Measurements from ENCODE around the gene CCDC201.

The CCDC201 gene

DNA sequence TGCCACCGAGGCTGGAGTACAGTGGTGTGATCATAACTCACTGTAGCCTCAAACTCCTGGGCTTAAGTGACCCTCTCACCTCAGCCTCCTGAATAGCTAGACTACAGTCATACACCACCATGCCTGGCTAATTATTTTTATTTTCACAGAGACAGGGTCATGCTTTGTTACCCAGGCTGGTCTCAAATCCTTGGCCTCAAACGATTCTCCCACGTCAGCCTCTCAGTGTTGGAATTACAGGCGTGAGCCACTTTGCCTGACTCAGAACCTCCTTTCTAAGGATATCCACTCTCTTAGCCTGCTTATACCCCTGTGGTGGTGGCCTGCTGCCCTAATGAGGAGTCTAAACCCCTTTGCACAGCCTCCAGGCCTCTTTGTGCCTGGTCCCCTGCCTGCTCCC, 11.3 kb upstream of the CCDC201 start:
- Histone ChIP-seq H3K4me3 (ENCODE audit: low read length) (no peak overlapping the region), H3K27me3 (ENCODE audit: insufficient read depth, low read length) (peaks cover 34% of the 10 kb centered on the region), H3K36me3 (ENCODE audit: insufficient read depth, low read depth, low read length) (no peaks in the 10 kb centered on the region), H3K4me1 (ENCODE audit: insufficient read depth, low read length) (no peaks in the 10 kb centered on the region; the same call in none of the 2 replicates), H3K9ac (ENCODE audit: low read depth, low read length) (no peak overlapping the region), H3K9me3 (ENCODE audit: insufficient read depth, low read depth, low read length) (peaks cover 3% of the 10 kb centered on the region; the same call in 1 of the 2 replicates), H3K27ac (ENCODE audit: low read length) (no peak overlapping the region)

DNA sequence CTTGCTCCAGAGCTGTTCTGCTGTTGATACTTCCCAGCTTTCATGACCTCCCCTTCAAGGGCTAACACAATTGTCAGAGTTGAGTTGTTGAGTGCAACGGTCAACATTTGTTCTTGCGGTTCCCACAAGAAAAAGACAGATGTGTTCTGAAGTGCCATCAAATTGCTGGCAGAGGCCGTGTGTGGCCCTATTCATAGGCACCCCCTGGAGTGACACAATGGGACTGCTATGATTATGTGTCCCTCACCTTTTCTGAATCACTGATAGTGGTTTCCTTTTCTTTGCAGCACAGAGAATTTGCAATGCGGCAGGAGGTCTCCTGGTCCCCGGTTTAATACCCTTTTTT, 9.6 kb upstream of the CCDC201 start:
- Histone ChIP-seq H3K9me3 (ENCODE audit: insufficient read depth, low read depth, low read length) (peaks cover 20% of the 10 kb centered on the region), H3K4me1 (ENCODE audit: insufficient read depth, low read length) (no peaks in the 10 kb centered on the region; the same call in 1 of the 2 replicates), H3K4me3 (ENCODE audit: low read length) (no peak overlapping the region), H3K36me3 (ENCODE audit: insufficient read depth, low read depth, low read length) (no peaks in the 10 kb centered on the region), H3K9ac (ENCODE audit: low read depth, low read length) (no peak overlapping the region), H3K27me3 (ENCODE audit: insufficient read depth, low read length) (peaks cover 17% of the 10 kb centered on the region), H3K27ac (ENCODE audit: low read length) (no peak overlapping the region)

DNA sequence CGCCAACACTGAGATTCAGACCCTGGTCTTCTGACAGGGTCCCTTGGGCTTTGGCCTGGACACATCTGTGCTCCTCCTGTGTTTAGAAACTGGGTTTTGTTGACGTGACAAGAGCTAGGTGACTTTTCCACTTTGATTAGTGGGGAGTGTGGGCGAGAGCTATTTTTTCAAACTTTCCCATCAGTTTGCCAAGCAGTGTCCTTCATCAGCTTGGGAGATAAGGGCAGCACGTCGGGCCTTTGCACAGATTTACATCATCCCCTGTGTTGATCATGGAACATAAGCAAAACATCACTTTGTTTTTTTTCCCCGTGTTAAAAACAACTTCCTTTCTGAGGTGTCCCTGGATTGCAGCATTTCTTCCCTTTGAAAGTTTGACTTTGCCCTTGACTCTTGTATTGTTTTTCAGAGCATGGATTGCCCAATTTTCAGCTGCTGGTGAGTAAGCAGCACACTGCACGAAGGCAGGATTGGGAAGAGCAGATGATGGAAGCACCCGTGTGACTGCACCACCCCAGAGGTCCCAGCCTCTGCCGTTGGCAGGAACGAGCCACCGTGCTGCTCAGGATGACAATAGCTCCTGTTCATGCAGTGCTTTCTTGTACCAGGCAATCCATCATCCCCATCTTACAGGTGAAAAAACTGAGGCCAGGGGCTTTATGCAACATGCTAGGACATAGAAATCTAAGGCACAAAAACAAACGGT, 9.0 kb upstream of the CCDC201 start:
- H3K27ac ChIP-seq (ENCODE audit: low read length), result no peak overlapping the region
- peaks cover 11% of the 10 kb centered on the region for H3K27me3 ChIP-seq (ENCODE audit: insufficient read depth, low read length)
- H3K4me3 ChIP-seq (ENCODE audit: low read length), result no peak overlapping the region
- no peaks in the 10 kb centered on the region; the same call in 1 of the 2 replicates for H3K4me1 ChIP-seq (ENCODE audit: insufficient read depth, low read length)
- H3K9me3 ChIP-seq (ENCODE audit: insufficient read depth, low read depth, low read length), result peaks cover 25% of the 10 kb centered on the region
- no peaks in the 10 kb centered on the region for H3K36me3 ChIP-seq (ENCODE audit: insufficient read depth, low read depth, low read length)
- H3K9ac ChIP-seq (ENCODE audit: low read depth, low read length), result no peak overlapping the region

DNA sequence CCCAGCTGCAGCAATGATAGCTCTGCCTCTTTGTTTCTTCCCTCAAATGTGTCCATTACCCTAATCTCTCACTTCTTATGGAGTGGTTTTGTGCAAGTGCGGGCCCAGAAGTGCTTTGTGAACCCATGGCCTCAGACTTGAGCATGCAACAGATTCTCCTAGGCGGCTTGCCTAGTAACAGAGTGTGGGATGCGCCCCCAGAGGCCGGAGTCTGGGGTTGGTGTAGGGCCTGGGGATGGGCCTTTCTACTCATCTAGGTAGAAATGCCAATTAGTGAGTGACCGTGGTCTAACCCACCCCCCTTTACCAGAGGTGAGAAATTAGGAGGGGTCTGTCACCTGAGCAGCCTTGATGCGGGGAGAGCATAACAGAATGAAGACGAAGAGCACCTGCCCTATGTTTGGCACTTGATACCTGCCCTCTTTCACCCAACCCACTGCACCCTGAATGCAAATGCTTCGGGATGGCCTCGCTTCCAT, 8.4 kb upstream of the CCDC201 start:
- H3K27me3 ChIP-seq (ENCODE audit: insufficient read depth, low read length), result peaks cover 6% of the 10 kb centered on the region
- no peaks in the 10 kb centered on the region; the same call in 1 of the 2 replicates for H3K4me1 ChIP-seq (ENCODE audit: insufficient read depth, low read length)
- peaks cover 26% of the 10 kb centered on the region for H3K9me3 ChIP-seq (ENCODE audit: insufficient read depth, low read depth, low read length)
- H3K9ac ChIP-seq (ENCODE audit: low read depth, low read length), result no peak overlapping the region
- H3K27ac ChIP-seq (ENCODE audit: low read length), result no peak overlapping the region
- no peak overlapping the region for H3K4me3 ChIP-seq (ENCODE audit: low read length)
- H3K36me3 ChIP-seq (ENCODE audit: insufficient read depth, low read depth, low read length), result no peaks in the 10 kb centered on the region

DNA sequence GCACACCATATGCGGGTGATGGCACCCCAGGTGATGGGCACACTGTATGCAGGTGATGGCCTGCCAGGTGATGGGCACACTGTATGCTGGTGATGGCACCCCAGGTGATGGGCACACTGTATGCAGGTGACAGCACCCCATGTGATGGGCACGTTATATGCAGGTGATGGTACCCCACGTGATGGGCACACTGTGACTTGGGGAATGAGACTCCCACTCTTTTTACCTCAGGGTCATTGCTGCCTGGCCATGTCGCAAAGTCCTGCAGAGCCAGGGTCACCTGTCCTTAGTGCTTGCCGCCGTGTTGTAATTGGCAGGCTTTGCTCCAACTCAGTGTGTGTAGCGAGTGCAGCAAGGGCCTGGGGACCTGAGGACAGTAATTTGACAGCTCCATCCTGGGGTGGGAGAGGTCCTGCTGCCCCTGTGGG, 7.6 kb upstream of the CCDC201 start:
- no peaks in the 10 kb centered on the region; the same call in 1 of the 2 replicates for H3K4me1 ChIP-seq (ENCODE audit: insufficient read depth, low read length)
- no peak overlapping the region for H3K4me3 ChIP-seq (ENCODE audit: low read length)
- H3K27ac ChIP-seq (ENCODE audit: low read length), result no peak overlapping the region
- no peaks in the 10 kb centered on the region for H3K36me3 ChIP-seq (ENCODE audit: insufficient read depth, low read depth, low read length)
- H3K27me3 ChIP-seq (ENCODE audit: insufficient read depth, low read length), result peaks cover 4% of the 10 kb centered on the region; the same call in 1 of the 2 replicates
- H3K9me3 ChIP-seq (ENCODE audit: insufficient read depth, low read depth, low read length), result peaks cover 26% of the 10 kb centered on the region
- H3K9ac ChIP-seq (ENCODE audit: low read depth, low read length), result no peak overlapping the region

DNA sequence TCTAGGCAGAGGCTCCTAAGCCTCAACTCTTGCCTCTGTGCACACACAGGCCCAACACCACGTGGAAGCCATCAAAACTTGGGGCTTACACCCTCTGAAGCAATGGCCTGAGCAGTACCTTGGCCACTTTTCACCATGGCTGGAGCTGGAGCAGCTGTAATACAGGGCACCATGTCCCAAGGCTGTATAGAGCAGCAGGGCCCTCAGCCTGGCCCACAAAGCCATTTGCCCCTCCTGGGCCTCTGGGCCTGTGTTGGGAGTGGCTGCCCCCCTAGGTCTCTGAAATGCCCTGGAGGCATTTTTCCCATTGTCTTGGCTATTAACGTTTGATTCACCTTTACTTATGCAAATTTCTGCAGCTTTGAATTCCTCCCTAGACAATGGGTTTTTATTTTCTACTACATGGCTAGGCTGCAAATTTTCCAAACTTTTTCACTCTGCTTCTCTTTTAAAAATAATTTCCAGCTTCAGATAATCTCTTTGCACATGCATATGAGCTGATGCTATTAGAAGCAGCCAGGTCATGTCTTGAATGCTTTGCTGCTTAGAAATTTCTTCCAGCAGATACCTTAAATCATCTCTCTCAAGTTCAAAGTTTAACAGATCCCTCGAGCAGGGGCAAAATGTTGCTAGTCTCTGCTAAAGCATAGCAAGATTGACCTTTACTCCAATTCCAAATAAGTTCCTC, 5.7 kb upstream of the CCDC201 start:
- Histone ChIP-seq H3K27me3 (ENCODE audit: insufficient read depth, low read length) (no peaks in the 10 kb centered on the region), H3K36me3 (ENCODE audit: insufficient read depth, low read depth, low read length) (no peaks in the 10 kb centered on the region), H3K9me3 (ENCODE audit: insufficient read depth, low read depth, low read length) (peaks cover 26% of the 10 kb centered on the region), H3K4me3 (ENCODE audit: low read length) (no peak overlapping the region), H3K4me1 (ENCODE audit: insufficient read depth, low read length) (no peaks in the 10 kb centered on the region; the same call in 1 of the 2 replicates), H3K27ac (ENCODE audit: low read length) (no peak overlapping the region), H3K9ac (ENCODE audit: low read depth, low read length) (no peak overlapping the region)

DNA sequence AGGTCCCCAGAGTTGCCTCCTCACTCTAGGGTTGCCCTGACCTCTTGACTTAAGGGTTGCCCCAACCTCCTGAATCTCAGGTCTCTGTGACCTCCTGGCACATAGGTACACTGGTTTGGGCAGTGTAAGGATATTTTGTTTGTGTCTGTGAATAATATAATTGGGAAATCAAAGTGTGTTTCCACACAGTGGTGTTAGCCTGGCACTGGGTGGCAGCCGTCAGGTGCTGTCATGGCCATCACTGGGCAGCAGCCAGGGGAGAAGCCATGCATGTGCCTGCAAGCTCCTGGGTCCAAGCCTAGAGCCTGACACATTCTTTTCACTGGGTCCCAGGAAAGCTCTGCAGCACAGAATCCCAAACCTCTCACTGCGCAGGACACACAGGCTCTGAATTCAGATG, 3.6 kb upstream of the CCDC201 start:
- H3K27me3 ChIP-seq (ENCODE audit: insufficient read depth, low read length), result no peaks in the 10 kb centered on the region
- no peak overlapping the region for H3K27ac ChIP-seq (ENCODE audit: low read length)
- no peak overlapping the region for H3K4me3 ChIP-seq (ENCODE audit: low read length)
- no peaks in the 10 kb centered on the region for H3K36me3 ChIP-seq (ENCODE audit: insufficient read depth, low read depth, low read length)
- H3K4me1 ChIP-seq (ENCODE audit: insufficient read depth, low read length), result no peaks in the 10 kb centered on the region
- H3K9me3 ChIP-seq (ENCODE audit: insufficient read depth, low read depth, low read length), result peaks cover 26% of the 10 kb centered on the region
- no peak overlapping the region for H3K9ac ChIP-seq (ENCODE audit: low read depth, low read length)

DNA sequence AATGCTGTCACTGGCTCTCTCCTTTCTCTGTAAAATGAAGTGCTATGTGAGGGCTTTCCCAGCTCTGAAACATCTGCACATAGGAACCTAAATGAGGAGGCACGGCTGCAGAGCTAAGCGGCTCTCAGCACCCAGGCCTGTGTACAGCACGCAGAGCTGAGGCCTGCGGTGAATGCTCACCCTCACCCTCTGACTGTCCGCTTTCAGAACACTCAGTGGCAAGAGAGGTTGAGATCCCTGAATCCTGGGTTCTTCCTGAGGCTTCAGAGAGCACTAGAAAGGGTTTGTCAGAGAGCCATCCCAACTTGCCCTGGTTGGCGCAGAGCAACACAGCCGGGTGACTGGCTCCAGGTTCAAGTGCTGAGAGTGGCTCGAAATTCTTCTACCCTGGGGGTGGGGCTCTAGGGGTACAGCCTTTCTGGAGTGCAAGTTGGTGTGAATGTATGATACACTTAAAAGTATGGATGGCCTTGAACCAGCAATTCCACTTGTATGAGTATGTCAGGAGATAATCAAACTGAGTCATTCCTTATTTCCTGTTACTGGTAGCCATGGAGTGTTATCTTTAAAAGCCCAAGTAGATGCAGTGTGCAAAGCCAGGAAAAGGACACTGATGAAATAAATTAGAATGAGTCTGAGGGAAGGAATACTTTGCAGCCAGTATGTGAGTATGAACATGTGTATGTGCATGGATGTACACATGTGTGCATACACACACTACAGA, 1.7 kb upstream of the CCDC201 start:
- H3K36me3 ChIP-seq (ENCODE audit: insufficient read depth, low read depth, low read length), result no peaks in the 10 kb centered on the region
- H3K9me3 ChIP-seq (ENCODE audit: insufficient read depth, low read depth, low read length), result peaks cover 26% of the 10 kb centered on the region
- no peak overlapping the region for H3K9ac ChIP-seq (ENCODE audit: low read depth, low read length)
- H3K4me1 ChIP-seq (ENCODE audit: insufficient read depth, low read length), result no peaks in the 10 kb centered on the region
- H3K27me3 ChIP-seq (ENCODE audit: insufficient read depth, low read length), result no peaks in the 10 kb centered on the region
- H3K4me3 ChIP-seq (ENCODE audit: low read length), result no peak overlapping the region
- H3K27ac ChIP-seq (ENCODE audit: low read length), result no peak overlapping the region

DNA sequence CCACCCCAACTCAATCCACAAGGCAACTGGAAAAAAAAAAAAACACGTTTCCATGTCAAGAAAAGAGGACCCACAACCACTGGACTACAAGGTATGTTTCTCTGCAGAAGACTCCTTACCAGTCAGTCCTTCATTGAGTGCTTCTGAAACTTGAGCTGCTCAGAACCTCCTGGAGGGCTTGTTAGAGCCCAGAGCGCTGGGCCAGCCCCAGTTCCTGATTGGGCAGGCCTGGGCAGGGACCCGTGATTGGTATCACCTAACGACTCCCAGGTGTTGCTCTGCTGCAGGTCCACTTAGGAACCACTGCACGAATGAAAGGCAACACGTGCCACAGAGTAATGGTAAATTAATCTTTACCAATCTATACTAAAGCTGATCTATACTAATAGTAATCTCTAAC, 473 bp upstream of the CCDC201 start:
- no peaks in the 10 kb centered on the region for H3K4me1 ChIP-seq (ENCODE audit: insufficient read depth, low read length)
- no peaks in the 10 kb centered on the region for H3K27me3 ChIP-seq (ENCODE audit: insufficient read depth, low read length)
- no peak overlapping the region for H3K27ac ChIP-seq (ENCODE audit: low read length)
- H3K9ac ChIP-seq (ENCODE audit: low read depth, low read length), result no peak overlapping the region
- no peaks in the 10 kb centered on the region for H3K36me3 ChIP-seq (ENCODE audit: insufficient read depth, low read depth, low read length)
- H3K9me3 ChIP-seq (ENCODE audit: insufficient read depth, low read depth, low read length), result peaks cover 16% of the 10 kb centered on the region
- no peak overlapping the region for H3K4me3 ChIP-seq (ENCODE audit: low read length)

DNA sequence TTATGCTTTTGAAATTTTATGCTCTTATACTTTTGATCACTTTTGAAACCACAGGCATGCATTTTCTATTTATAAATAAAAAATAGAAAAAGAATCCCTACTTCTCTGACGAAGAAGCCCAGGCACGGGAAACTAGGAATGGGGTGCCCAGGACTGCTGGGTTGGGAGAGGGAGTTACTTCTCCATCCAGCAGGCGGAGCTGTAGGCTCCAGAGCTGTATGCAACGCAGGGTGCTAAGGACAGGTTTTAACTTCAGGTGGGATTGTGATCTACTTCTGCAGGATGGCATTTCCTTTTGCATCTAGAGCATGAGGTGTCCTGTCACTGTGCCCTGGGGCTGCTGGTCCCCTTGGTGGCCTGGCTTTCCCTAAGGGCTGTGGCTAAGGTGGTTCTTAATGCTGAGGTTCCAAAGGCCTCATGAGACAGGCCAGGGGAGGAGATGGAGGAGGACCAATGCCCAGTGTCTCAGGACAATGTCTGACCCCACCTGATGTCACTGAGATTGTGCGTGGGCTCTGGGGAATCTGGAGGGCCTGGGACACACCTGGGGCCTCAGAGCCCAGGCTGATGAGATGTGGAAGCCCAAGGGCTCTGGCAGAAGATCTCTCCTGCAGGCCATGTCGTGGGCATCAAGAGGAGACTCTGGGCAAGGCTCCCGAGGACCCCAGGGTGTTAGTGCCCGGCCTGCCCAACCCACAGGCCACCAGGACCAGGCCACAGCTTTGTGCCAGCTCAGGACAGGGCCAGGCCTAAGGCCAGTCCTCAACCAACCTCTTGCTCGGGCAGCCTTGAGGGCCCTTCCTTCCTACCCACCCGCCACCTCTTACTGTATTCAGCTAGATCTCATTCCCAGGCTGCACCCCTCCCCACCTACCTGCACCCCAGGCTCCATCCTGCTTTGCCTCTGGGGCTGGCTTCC, 507 bp downstream of the CCDC201 start:
- no peaks in the 10 kb centered on the region for H3K4me1 ChIP-seq (ENCODE audit: insufficient read depth, low read length)
- peaks cover 6% of the 10 kb centered on the region for H3K9me3 ChIP-seq (ENCODE audit: insufficient read depth, low read depth, low read length)
- no peak overlapping the region for H3K4me3 ChIP-seq (ENCODE audit: low read length)
- no peak overlapping the region for H3K9ac ChIP-seq (ENCODE audit: low read depth, low read length)
- no peaks in the 10 kb centered on the region for H3K36me3 ChIP-seq (ENCODE audit: insufficient read depth, low read depth, low read length)
- H3K27me3 ChIP-seq (ENCODE audit: insufficient read depth, low read length), result no peaks in the 10 kb centered on the region
- H3K27ac ChIP-seq (ENCODE audit: low read length), result no peak overlapping the region

DNA sequence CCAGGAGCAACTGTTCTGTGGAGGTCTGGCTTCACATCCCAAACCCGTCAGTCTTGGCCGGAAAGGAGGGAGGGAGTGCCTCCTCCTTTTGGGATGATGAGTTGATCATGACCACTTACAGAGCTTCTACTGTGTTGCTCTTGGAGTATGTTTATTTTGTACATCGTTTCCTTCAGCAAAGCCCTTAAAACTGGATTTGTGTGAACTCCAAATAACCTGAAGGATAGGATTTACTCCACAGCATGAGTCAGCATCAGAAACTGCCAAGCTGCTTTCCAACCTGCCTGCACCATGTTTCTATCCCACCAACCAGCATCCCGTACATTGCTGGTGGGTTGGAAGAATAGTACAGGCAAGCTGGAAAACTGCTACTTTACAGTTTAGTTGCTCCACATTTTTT, 3.5 kb downstream of the CCDC201 start:
- H3K9ac ChIP-seq (ENCODE audit: low read depth, low read length), result no peak overlapping the region
- no peaks in the 10 kb centered on the region for H3K36me3 ChIP-seq (ENCODE audit: insufficient read depth, low read depth, low read length)
- no peak overlapping the region for H3K27ac ChIP-seq (ENCODE audit: low read length)
- no peaks in the 10 kb centered on the region for H3K4me1 ChIP-seq (ENCODE audit: insufficient read depth, low read length)
- H3K9me3 ChIP-seq (ENCODE audit: insufficient read depth, low read depth, low read length), result no peaks in the 10 kb centered on the region
- H3K4me3 ChIP-seq (ENCODE audit: low read length), result no peak overlapping the region
- H3K27me3 ChIP-seq (ENCODE audit: insufficient read depth, low read length), result no peaks in the 10 kb centered on the region
